C4-2B (cell line): ENCODE results near the gene TUBA4A.

Experiments
- CTCF ChIP-seq: fragments of 450-650 bp; conservative IDR thresholded peaks from 2 replicates; pipeline ENCODE4 v1.5.1; 2017; ENCODE audit warnings: mild to moderate bottlenecking
- ZFX ChIP-seq: fragments of 450-650 bp; IDR thresholded peaks from 2 replicates; pipeline ENCODE4 v1.6.1; 2017

- no peak for TF ChIP-seq CTCF
- TF ChIP-seq ZFX = no peak
These were observed 24.8 kb downstream of the TUBA4A start for GRCh38 chr2:219228911-219229304.
